Astrocyte of the spinal cord (primary cell): ENCODE data around the gene SLC26A1.
A peak's percentile ranks its signal among the peaks of the same experiment; 100 is the strongest.

Experiments used
- DNase-seq: peaks from one replicate; pipeline ENCODE4 v3.0.0; 2011; ENCODE audit warnings: low read depth, low spot score
- H3K4me3 ChIP-seq: 2 replicates; pipeline ENCODE4 v1.5.1; 2011; ENCODE audit warnings: low read depth, mild to moderate bottlenecking, low read length, moderate library complexity
- CTCF ChIP-seq: IDR thresholded peaks from 2 replicates; pipeline ENCODE4 v1.5.1; 2012; ENCODE audit warnings: low read depth, mild to moderate bottlenecking, low read length, inconsistent platforms
- in situ Hi-C: cut with HindIII; loops from 2 replicates; pipeline ENCODE4 v1.10.0; 2017; ENCODE audit warnings: low sequenced_read_pairs

The SLC26A1 gene

GRCh38 chr4:1009542-1010394, 16.6 kb upstream of the SLC26A1 start:
- peak overlapping the region; percentile 54 for H3K4me3 ChIP-seq
- in situ Hi-C loops: no loop called here
- peak; percentile 32 for DNase-seq
- TF ChIP-seq CTCF: peak; percentile 27

GRCh38 chr4:1008840-1009541, 15.8 kb upstream of the SLC26A1 start:
- TF ChIP-seq CTCF: no peak
- peak overlapping the region; percentile 54 for H3K4me3 ChIP-seq
- in situ Hi-C loops: no loop called here
- no peak for DNase-seq

- in situ Hi-C loops: no loop called here
- no peak for TF ChIP-seq CTCF
- no peak for DNase-seq
- H3K4me3 ChIP-seq: no peak overlapping the region
Observed at GRCh38 chr4:1006856-1007255, 13.7 kb upstream of the SLC26A1 start.

GRCh38 chr4:1004557-1005485, 11.6 kb upstream of the SLC26A1 start:
- no peak for TF ChIP-seq CTCF
- DNase-seq: no peak
- in situ Hi-C loops: no loop called here
- H3K4me3 ChIP-seq: no peak overlapping the region

- TF ChIP-seq CTCF: no peak
- H3K4me3 ChIP-seq: no peak overlapping the region
- in situ Hi-C loops: no loop called here
- no peak for DNase-seq
Observed at GRCh38 chr4:1004071-1004418, 10.8 kb upstream of the SLC26A1 start.
